Stomach (tissue), 9 donors: ENCODE data around the gene ABCC8. TPM values are rescaled to one million over a fixed set of nuclear protein-coding genes. Genes with fewer than 3 reads are reported as not detected.

ENCODE experiments used
- DNase-seq, 2 donors: peaks; one replicate each; pipeline versions ENCODE4 v3.0.0 to v3.0.0-alpha.2; 2013 to 2019
- H3K27ac ChIP-seq, 5 donors: fragments of 200-600 bp in 4 of 5; sonication (generic) in 4 of 5; one replicate each; pipeline ENCODE4 v1.5.1; 2013 to 2019; ENCODE audit warnings: mild to moderate bottlenecking in 1 of 5, moderate library complexity in 1 of 5
- H3K27me3 ChIP-seq, 3 donors: fragments of 200-600 bp; sonication (generic); one replicate each; pipeline ENCODE4 v1.5.1; 2017 to 2019; ENCODE audit warnings: mixed run types in 1 of 3
- H3K36me3 ChIP-seq, 4 donors: fragments of 200-600 bp; sonication (generic); 1 replicate in 3 of 4; 2 replicates in 1 of 4; pipeline ENCODE4 v1.5.1; 2016 to 2019
- H3K4me1 ChIP-seq, 4 donors: fragments of 200-600 bp; sonication (generic); one replicate each; pipeline ENCODE4 v1.5.1; 2016 to 2019
- H3K4me3 ChIP-seq, 4 donors: fragments of 200-600 bp; sonication (generic) in 3 of 4; one replicate each; pipeline ENCODE4 v1.5.1; 2016 to 2019; ENCODE audit warnings: mild to moderate bottlenecking in 1 of 4
- H3K9me3 ChIP-seq, 4 donors: fragments of 200-600 bp; sonication (generic); one replicate each; pipeline ENCODE4 v1.5.1; 2016 to 2019
- CTCF ChIP-seq, 7 experiments: fragments of 450-650 bp in 4 of 7; fragments of 200-600 bp in 3 of 7; sonication (generic) in 3 of 7; IDR thresholded peaks; one replicate each; pipeline ENCODE4 v1.5.1; 2016 to 2019; ENCODE audit warnings: antibody characterized with exemption in 7 of 7, control low read depth in 2 of 7, mild to moderate bottlenecking in 1 of 7
- EP300 ChIP-seq: sonication (generic); formaldehyde crosslinking; IDR thresholded peaks from one replicate; pipeline ENCODE4 v1.6.1; 2017; ENCODE audit warnings: antibody characterized with exemption
- POLR2A ChIP-seq, 4 donors: fragments of 450-650 bp; IDR thresholded peaks; one replicate each; pipeline ENCODE4 v1.6.1; 2016; ENCODE audit warnings: antibody characterized with exemption in 4 of 4, control low read depth in 2 of 4, mild to moderate bottlenecking in 1 of 4, moderate library complexity in 1 of 4
- POLR2AphosphoS5 ChIP-seq, 3 donors: sonication (generic); formaldehyde crosslinking; IDR thresholded peaks; one replicate each; pipeline ENCODE4 v1.6.1; 2016; ENCODE audit warnings: antibody characterized with exemption in 3 of 3
- WGBS, 5 donors: extraction: QIAGEN DNeasy Blood & Tissue Kit in 3 of 5; methylation state at CpG; one replicate each; pipeline versions ENCODE4 v1.1.5 to v1.1.7; 2013 to 2018; 5-methylcytosine and 5-hydroxymethylcytosine counted together
- intact Hi-C: fragments of 100-400 bp; cut with DNase I; formaldehyde crosslinking; loops from one replicate; pipeline ENCODE4 v1.15.1; 2023; ENCODE audit warnings: low total_unique reads
- polyA plus RNA-seq, 3 donors: library from polyadenylated mRNA; stranded (reverse); fragments of 200-250 nt; gene quantifications; one replicate each; pipeline ENCODE4 v1.2.3, GENCODE V29; 2013
- total RNA-seq, 5 donors: library from RNA; depleted of rRNA; stranded (reverse); fragments of >200 nt; gene quantifications; one replicate each; pipeline versions ENCODE4 v1.1.0 to v1.2.3, GENCODE V29; 2014 to 2016
- donor health status: healthy with polysubstance abuse.
- donor health status: Bipolar disorder and iron deficiency.
- donor health status: healthy.

Gene ABCC8
- total and polyA plus RNA-seq, 8 donors: 3.9 to 69.6 (median 32.1) TPM; not detected in 1

GRCh38 chr11:17462940-17463339 is 13.7 kb downstream of the ABCC8 start:
- peaks cover 0 to 6% (median 0%) of the 10 kb centered on the region in 3 donors for H3K27me3 ChIP-seq

GRCh38 chr11:17460406-17460805 is 16.2 kb downstream of the ABCC8 start:
- TF ChIP-seq POLR2AphosphoS5 (IDR thresholded peaks at IDR 0.05): no peak
- no peak for TF ChIP-seq POLR2A (IDR thresholded peaks at IDR 0.05)
- no peak for TF ChIP-seq EP300
- no peak for TF ChIP-seq CTCF (IDR thresholded peaks at IDR 0.05)
- DNase-seq: no peak
- 89 to 94% (median 92%) methylated on average over 8 to 12 of the region's 12 CpGs for WGBS, 5 donors
- Histone ChIP-seq H3K4me1 (no peaks in the 10 kb centered on the region), H3K27me3 (peaks cover 0 to 6% (median 0%) of the 10 kb centered on the region in 3 donors), H3K9me3 (no peaks in the 10 kb centered on the region), H3K36me3 (no peaks in the 10 kb centered on the region), H3K27ac (no peak overlapping the region), H3K4me3 (no peak overlapping the region)
- intact Hi-C loops: no loop called here

More at GRCh38 chr11:17462940-17463339, 13.7 kb downstream of the ABCC8 start:
- no peaks in the 10 kb centered on the region for H3K9me3 ChIP-seq
- intact Hi-C loops: no loop called here
- no peak overlapping the region for H3K27ac ChIP-seq
- H3K4me3 ChIP-seq: no peak overlapping the region
- DNase-seq: no peak
- H3K4me1 ChIP-seq: no peaks in the 10 kb centered on the region
- no peak for TF ChIP-seq CTCF (IDR thresholded peaks at IDR 0.05)
- no peak for TF ChIP-seq POLR2AphosphoS5 (IDR thresholded peaks at IDR 0.05)
- no peak for TF ChIP-seq EP300
- no peaks in the 10 kb centered on the region for H3K36me3 ChIP-seq
- WGBS, 5 donors: 56 to 67% (median 59%) methylated on average over 13 of the region's 13 CpGs

GRCh38 chr11:17459236-17459896 is 17.3 kb downstream of the ABCC8 start:
- TF ChIP-seq CTCF (IDR thresholded peaks at IDR 0.05): no peak
- no peak for TF ChIP-seq POLR2AphosphoS5 (IDR thresholded peaks at IDR 0.05)
- TF ChIP-seq EP300: no peak
- no peak for TF ChIP-seq POLR2A (IDR thresholded peaks at IDR 0.05)
- WGBS, 5 donors: 65 to 81% (median 71%) methylated on average over 9 of the region's 9 CpGs
- Histone ChIP-seq H3K27ac (no peak overlapping the region), H3K9me3 (no peaks in the 10 kb centered on the region), H3K27me3 (peaks cover 0 to 6% (median 0%) of the 10 kb centered on the region in 3 donors), H3K36me3 (no peaks in the 10 kb centered on the region), H3K4me3 (no peak overlapping the region), H3K4me1 (no peaks in the 10 kb centered on the region)
- DNase-seq: peak in 1 of 2 donors; percentile 40
- intact Hi-C loops: no loop called here

GRCh38 chr11:17458268-17458667 is 18.4 kb downstream of the ABCC8 start:
- H3K9me3 ChIP-seq: no peaks in the 10 kb centered on the region
- H3K4me3 ChIP-seq: no peak overlapping the region
- no peak overlapping the region for H3K27ac ChIP-seq
- no peaks in the 10 kb centered on the region for H3K4me1 ChIP-seq
- TF ChIP-seq EP300 (no peak), POLR2AphosphoS5 (IDR thresholded peaks at IDR 0.05) (no peak), CTCF (IDR thresholded peaks at IDR 0.05) (no peak), POLR2A (IDR thresholded peaks at IDR 0.05) (no peak)
- intact Hi-C loops: no loop called here
- DNase-seq: peak in 1 of 2 donors; percentile 22
- H3K36me3 ChIP-seq: no peaks in the 10 kb centered on the region
- 46 to 52% (median 49%) methylated on average over 8 of the region's 8 CpGs for WGBS, 5 donors
- H3K27me3 ChIP-seq: peaks cover 0 to 6% (median 0%) of the 10 kb centered on the region in 3 donors
